ENCODE measurements around the gene MYH15. TPM values are rescaled to one million over a fixed set of nuclear protein-coding genes. Genes with fewer than 3 reads are reported as not detected.

Gene MYH15
- total RNA-seq, 1 donor from 2014 or later: 0.09 TPM

DNA sequence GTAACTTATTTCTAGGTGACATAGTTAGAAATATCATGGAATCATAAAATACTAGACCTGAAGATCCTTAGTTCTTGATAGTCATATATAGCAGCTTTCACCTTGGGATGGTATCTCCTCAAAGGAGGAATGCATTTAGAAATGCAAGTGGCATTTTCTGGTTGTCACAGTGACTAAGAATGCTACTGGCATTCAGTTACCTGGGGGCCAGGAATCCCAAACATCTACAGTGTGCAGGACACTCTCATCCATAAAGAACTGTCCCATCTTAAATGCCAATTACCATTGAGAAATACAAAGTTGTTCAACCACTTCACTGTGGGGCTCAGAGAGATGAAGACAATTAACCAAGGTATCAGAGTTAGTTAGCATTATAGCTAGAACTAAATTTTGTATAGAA lies 36.7 kb downstream of the MYH15 start:
- Mint-ChIP-seq H3K36me3 (ENCODE audit: low read depth) (no peaks in the 10 kb centered on the region), H3K4me3 (no peak overlapping the region), H3K27ac (no peak overlapping the region), H3K9me3 (no peaks in the 10 kb centered on the region), H3K27me3 (no peaks in the 10 kb centered on the region), H3K4me1 (peaks cover 4% of the 10 kb centered on the region)
- no peak for DNase-seq
- no peak for ATAC-seq (ENCODE audit: low read depth)
- TF ChIP-seq, protein P1, sequence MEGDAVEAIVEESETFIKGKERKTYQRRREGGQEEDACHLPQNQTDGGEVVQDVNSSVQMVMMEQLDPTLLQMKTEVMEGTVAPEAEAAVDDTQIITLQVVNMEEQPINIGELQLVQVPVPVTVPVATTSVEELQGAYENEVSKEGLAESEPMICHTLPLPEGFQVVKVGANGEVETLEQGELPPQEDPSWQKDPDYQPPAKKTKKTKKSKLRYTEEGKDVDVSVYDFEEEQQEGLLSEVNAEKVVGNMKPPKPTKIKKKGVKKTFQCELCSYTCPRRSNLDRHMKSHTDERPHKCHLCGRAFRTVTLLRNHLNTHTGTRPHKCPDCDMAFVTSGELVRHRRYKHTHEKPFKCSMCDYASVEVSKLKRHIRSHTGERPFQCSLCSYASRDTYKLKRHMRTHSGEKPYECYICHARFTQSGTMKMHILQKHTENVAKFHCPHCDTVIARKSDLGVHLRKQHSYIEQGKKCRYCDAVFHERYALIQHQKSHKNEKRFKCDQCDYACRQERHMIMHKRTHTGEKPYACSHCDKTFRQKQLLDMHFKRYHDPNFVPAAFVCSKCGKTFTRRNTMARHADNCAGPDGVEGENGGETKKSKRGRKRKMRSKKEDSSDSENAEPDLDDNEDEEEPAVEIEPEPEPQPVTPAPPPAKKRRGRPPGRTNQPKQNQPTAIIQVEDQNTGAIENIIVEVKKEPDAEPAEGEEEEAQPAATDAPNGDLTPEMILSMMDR (IDR thresholded peaks at IDR 0.05): no peak
- ChIA-PET CTCF (no interaction called here), POLR2A (no interaction called here)
- intact Hi-C loops (cut with micrococcal nuclease): loop anchor here (10.0 kb wide), 1 partner anchor 899 kb away; no protein-coding TSS in a partner anchor

DNA sequence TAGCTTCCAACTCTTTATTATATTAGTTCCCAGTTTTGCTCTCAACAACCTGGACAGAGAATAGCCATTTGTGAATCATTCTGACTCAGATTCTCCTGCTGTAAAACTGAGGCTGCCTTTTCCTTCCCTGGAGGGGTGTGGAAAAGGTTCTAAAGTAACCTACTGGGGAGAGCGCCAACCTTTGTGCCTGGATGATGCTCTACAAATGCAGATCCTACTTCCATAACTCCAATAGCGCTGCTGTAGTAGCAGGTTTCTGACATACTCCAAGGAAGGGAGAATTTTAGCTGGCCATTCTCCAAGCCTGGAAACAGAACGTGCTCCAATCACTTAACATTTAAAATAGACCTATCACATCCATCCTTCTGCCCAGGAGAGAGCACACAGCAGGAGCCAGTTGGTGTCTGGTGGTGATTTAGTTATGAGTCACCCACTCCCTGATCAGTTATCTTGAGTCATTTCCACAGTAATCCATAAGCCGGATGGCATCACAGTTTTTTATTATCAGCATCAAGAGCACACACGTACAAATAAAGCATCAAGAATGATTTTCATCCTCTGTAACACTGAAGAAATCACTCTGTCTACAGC lies 38.3 kb downstream of the MYH15 start:
- H3K9me3 Mint-ChIP-seq: no peaks in the 10 kb centered on the region
- no peak overlapping the region for H3K4me3 Mint-ChIP-seq
- intact Hi-C loops (cut with micrococcal nuclease): loop anchor here (10.0 kb wide), 1 partner anchor 897 kb away; no protein-coding TSS in a partner anchor
- no peaks in the 10 kb centered on the region for H3K36me3 Mint-ChIP-seq (ENCODE audit: low read depth)
- ATAC-seq (ENCODE audit: low read depth) (no peak), DNase-seq (no peak)
- no peaks in the 10 kb centered on the region for H3K27me3 Mint-ChIP-seq
- CTCF ChIA-PET: no interaction called here
- TF ChIP-seq, protein P1 (IDR thresholded peaks at IDR 0.05): no peak
- no peaks in the 10 kb centered on the region for H3K4me1 Mint-ChIP-seq
- POLR2A ChIA-PET: no interaction called here
- H3K27ac Mint-ChIP-seq: no peak overlapping the region

DNA sequence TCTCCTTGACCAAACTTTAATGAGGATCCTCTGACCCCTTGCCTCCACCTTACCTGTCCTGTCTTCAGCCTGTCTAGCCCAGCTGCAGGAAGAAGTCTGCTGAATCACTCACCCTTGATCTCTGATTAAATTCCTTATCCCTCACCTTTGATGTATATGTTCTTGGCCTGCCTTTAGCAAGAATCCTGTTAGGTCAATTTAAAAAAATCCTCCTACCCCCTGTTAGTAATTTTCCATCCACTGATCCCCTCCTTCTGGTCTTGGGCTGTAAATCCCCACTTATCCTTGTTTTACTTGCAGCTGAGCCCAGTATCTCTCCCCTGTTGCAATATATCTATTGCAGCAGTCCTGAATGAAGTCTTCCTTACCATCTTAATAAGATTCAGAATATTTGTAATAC lies 39.0 kb downstream of the MYH15 start:
- ChIA-PET POLR2A (no interaction called here), CTCF (no interaction called here)
- ATAC-seq (ENCODE audit: low read depth): no peak
- no peaks in the 10 kb centered on the region for H3K27me3 Mint-ChIP-seq
- H3K27ac Mint-ChIP-seq: no peak overlapping the region
- no peaks in the 10 kb centered on the region for H3K9me3 Mint-ChIP-seq
- no peaks in the 10 kb centered on the region for H3K4me1 Mint-ChIP-seq
- DNase-seq: no peak
- TF ChIP-seq, protein P1 (IDR thresholded peaks at IDR 0.05): no peak
- no peak overlapping the region for H3K4me3 Mint-ChIP-seq
- intact Hi-C loops (cut with micrococcal nuclease): loop anchor here (10.0 kb wide), 1 partner anchor 897 kb away; no protein-coding TSS in a partner anchor
- H3K36me3 Mint-ChIP-seq (ENCODE audit: low read depth): no peaks in the 10 kb centered on the region

DNA sequence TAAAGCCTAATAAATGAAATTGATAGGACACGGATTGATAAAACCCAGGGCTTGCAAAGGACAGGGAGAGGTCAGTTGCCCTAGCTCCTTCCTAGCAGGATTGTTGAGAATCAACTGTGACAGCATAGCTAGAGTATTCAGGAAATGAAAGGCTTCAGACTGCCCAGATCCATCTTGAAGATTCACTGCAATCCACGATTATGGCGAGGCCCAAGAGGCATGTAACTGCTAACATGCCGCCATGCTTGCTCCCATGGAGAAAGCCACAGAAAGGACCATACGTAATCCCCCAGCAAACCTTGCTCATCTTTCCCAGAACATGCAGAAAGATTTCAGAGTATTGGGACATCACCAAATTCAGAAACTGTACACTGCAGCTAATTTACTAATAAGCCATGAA lies 41.3 kb downstream of the MYH15 start:
- no peaks in the 10 kb centered on the region for H3K9me3 Mint-ChIP-seq
- ChIA-PET POLR2A (no interaction called here), CTCF (no interaction called here)
- H3K27ac Mint-ChIP-seq: no peak overlapping the region
- H3K4me3 Mint-ChIP-seq: no peak overlapping the region
- TF ChIP-seq, protein P1 (IDR thresholded peaks at IDR 0.05): no peak
- no peak for DNase-seq
- H3K27me3 Mint-ChIP-seq: no peaks in the 10 kb centered on the region
- no peak for ATAC-seq (ENCODE audit: low read depth)
- intact Hi-C loops (cut with micrococcal nuclease): no loop called here
- no peaks in the 10 kb centered on the region for H3K4me1 Mint-ChIP-seq
- no peaks in the 10 kb centered on the region for H3K36me3 Mint-ChIP-seq (ENCODE audit: low read depth)

DNA sequence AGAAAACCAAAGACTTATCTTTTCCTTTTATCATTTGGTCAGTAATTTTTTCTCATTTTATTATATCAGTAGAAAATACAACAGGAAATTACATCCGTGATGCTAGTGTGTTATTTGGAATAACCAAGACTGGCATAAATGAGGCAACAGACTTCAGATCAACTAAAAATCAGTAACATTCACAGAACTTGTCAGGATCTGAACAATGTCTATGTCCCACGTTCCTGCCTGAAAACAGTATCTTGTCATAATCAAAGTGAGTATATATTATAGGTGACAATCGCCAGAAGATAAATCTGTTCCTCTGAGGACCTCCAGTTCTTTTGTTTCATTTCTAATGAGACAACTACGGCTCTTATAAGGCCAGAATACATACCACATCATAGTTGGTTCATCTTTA lies 41.8 kb downstream of the MYH15 start:
- Mint-ChIP-seq H3K4me3 (no peak overlapping the region), H3K4me1 (no peaks in the 10 kb centered on the region), H3K9me3 (no peaks in the 10 kb centered on the region), H3K27ac (no peak overlapping the region), H3K36me3 (ENCODE audit: low read depth) (no peaks in the 10 kb centered on the region), H3K27me3 (no peaks in the 10 kb centered on the region)
- intact Hi-C loops (cut with micrococcal nuclease): no loop called here
- DNase-seq: no peak
- POLR2A ChIA-PET: no interaction called here
- TF ChIP-seq, protein P1 (IDR thresholded peaks at IDR 0.05): no peak
- CTCF ChIA-PET: no interaction called here
- no peak for ATAC-seq (ENCODE audit: low read depth)
